Measurements from ENCODE around the gene NCAM1.

Gene NCAM1

DNA sequence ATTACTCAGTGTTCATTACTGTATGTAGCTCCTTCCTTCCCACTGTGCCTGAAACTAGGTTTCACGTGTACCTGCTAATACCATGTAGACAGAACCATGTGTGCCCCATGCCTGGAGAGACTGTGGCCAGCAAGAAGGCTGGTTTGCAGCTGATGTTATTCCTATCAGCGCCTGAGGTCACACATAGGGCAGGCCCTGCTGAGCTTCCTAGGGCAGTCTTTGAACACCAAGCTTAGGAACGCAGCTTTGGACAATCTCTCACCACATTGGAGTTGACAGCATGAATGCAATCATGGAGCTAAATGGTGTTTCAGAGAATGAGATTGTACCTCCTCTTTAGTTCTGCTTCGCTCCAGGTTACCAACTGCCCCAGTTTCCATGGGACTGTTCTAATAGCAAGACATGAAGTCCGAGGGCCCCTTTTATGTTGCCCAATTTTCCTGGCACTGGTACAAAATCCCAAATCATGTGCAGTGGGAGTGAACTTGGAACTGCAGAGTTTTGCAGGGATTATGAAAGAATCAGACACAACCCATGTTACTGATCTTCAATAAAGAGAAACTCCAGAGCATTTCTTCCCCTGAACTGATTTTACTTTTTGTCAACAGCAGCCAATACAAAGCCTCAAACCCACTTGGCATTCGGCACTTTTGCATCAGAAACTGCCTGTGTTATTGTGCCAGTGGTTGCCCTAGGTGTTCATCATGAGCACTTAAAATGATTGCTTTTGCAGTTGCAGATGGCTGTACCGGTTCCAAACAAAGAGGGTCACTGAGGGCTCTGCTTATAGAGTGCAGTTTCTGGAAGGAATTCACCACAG lies 199.0 kb downstream of the NCAM1 start:
- H3K9ac ChIP-seq (ENCODE audit: low read length) = no peak overlapping the region
- H3F3A ChIP-seq (ENCODE audit: insufficient read depth) = no peaks in the 10 kb centered on the region
- no peaks in the 10 kb centered on the region for H3K27me3 ChIP-seq (ENCODE audit: low read length)
- no peak overlapping the region for H3K4me3 ChIP-seq (ENCODE audit: insufficient read depth, low read length, poor library complexity, severe bottlenecking)
- no peaks in the 10 kb centered on the region for H3K9me2 ChIP-seq (replicated peaks; ENCODE audit: insufficient read depth, low read length)
- H2AFZ ChIP-seq (ENCODE audit: low read depth, low read length, severe bottlenecking) = no peak overlapping the region
- H3K79me2 ChIP-seq (ENCODE audit: insufficient read depth, low read length) = no peaks in the 10 kb centered on the region
- H3K4me2 ChIP-seq (ENCODE audit: low read depth, low read length, poor library complexity, severe bottlenecking) = no peak overlapping the region
- TF ChIP-seq, protein P1, sequence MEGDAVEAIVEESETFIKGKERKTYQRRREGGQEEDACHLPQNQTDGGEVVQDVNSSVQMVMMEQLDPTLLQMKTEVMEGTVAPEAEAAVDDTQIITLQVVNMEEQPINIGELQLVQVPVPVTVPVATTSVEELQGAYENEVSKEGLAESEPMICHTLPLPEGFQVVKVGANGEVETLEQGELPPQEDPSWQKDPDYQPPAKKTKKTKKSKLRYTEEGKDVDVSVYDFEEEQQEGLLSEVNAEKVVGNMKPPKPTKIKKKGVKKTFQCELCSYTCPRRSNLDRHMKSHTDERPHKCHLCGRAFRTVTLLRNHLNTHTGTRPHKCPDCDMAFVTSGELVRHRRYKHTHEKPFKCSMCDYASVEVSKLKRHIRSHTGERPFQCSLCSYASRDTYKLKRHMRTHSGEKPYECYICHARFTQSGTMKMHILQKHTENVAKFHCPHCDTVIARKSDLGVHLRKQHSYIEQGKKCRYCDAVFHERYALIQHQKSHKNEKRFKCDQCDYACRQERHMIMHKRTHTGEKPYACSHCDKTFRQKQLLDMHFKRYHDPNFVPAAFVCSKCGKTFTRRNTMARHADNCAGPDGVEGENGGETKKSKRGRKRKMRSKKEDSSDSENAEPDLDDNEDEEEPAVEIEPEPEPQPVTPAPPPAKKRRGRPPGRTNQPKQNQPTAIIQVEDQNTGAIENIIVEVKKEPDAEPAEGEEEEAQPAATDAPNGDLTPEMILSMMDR (IDR thresholded peaks at IDR 0.05; ENCODE audit: insufficient read depth, low read length, poor library complexity, severe bottlenecking) = no peak
- TF ChIP-seq EZH2phosphoT487 (conservative IDR thresholded peaks at IDR 0.05; ENCODE audit: low read length) = no peak
- H3K27ac ChIP-seq (ENCODE audit: low read depth, low read length) = no peak overlapping the region
- no peaks in the 10 kb centered on the region for H4K20me1 ChIP-seq (ENCODE audit: low read depth, low read length)
- no peaks in the 10 kb centered on the region for H3K36me3 ChIP-seq (ENCODE audit: low read length)
- no peaks in the 10 kb centered on the region for H3K9me3 ChIP-seq (ENCODE audit: insufficient read depth, low read length)

DNA sequence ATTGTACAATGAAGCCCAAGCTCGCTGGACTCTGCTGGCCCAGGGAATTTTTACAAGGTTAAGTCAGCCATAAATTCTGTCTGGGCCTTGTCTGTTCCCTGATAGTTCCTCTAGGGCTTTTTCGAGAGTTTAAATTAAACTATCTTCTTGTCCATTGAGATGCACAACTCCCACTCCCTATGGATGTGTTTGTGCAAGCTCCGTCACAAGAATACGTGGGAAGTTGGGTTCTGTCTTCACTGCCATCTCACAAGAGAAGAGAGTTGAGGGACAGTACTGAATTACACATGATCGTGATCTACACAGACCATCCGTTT lies 199.5 kb downstream of the NCAM1 start:
- H3K4me3 ChIP-seq (ENCODE audit: insufficient read depth, low read length, poor library complexity, severe bottlenecking) = no peak overlapping the region

DNA sequence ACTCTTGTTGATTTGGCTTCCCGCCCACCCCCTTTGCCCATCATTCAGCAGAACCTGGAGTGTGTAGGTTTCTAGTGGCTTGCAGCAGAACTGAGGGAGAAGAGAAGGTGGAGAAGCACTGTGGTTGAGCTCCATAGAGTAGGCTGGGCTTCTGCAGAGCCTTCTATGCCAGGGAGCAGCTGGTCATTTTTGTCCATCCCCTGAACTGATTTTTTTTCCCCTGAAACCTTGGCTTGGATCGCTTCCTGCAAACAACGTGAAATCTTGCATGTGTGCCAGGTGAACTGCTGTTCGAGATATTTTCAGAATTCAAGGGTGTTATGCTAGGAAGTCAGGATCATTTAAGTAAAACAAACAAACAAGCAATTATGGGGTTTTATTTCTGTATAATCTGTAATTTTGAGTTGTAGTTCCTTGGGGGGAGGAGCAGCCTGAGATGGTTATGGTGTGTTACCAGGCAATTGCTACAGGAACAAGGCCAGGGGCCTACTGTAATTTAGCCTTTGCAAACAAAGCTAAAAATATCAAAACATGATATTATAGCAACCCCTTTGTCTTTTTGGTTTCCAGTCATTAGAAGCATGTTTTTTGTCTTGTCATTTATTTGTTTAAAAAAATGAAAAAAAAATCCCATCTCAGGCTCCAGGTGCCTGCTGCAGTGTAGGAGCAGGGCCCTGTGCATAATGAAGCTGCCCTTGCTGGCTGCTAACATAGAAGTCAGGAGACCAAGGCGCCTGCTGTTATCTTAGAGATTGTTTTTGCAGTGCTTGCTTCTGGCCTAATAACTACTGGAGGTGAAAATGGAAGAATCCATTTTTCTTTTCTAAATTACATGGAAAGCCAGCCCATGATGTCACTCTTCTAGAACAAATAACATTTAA lies 200.7 kb downstream of the NCAM1 start:
- Histone ChIP-seq H3K27ac (ENCODE audit: low read depth, low read length) (no peak overlapping the region), H3K4me3 (ENCODE audit: insufficient read depth, low read length, poor library complexity, severe bottlenecking) (no peak overlapping the region), H3K9me2 (replicated peaks; ENCODE audit: insufficient read depth, low read length) (no peaks in the 10 kb centered on the region), H3F3A (ENCODE audit: insufficient read depth) (no peaks in the 10 kb centered on the region), H3K9me3 (ENCODE audit: insufficient read depth, low read length) (no peaks in the 10 kb centered on the region), H3K9ac (ENCODE audit: low read length) (no peak overlapping the region), H4K20me1 (ENCODE audit: low read depth, low read length) (no peaks in the 10 kb centered on the region), H3K27me3 (ENCODE audit: low read length) (no peaks in the 10 kb centered on the region), H3K79me2 (ENCODE audit: insufficient read depth, low read length) (no peaks in the 10 kb centered on the region), H3K4me2 (ENCODE audit: low read depth, low read length, poor library complexity, severe bottlenecking) (no peak overlapping the region), H3K36me3 (ENCODE audit: low read length) (no peaks in the 10 kb centered on the region), H2AFZ (ENCODE audit: low read depth, low read length, severe bottlenecking) (no peak overlapping the region)
- TF ChIP-seq EZH2phosphoT487 (conservative IDR thresholded peaks at IDR 0.05; ENCODE audit: low read length) = no peak
- TF ChIP-seq, protein P1 (IDR thresholded peaks at IDR 0.05; ENCODE audit: insufficient read depth, low read length, poor library complexity, severe bottlenecking) = no peak

More for the DNA sequence above, 199.5 kb downstream of the NCAM1 start:
- no peaks in the 10 kb centered on the region for H4K20me1 ChIP-seq (ENCODE audit: low read depth, low read length)
- no peaks in the 10 kb centered on the region for H3K27me3 ChIP-seq (ENCODE audit: low read length)
- H3K9me3 ChIP-seq (ENCODE audit: insufficient read depth, low read length) = no peaks in the 10 kb centered on the region
- H3K9me2 ChIP-seq (replicated peaks; ENCODE audit: insufficient read depth, low read length) = no peaks in the 10 kb centered on the region
- no peaks in the 10 kb centered on the region for H3K36me3 ChIP-seq (ENCODE audit: low read length)
- no peak overlapping the region for H3K27ac ChIP-seq (ENCODE audit: low read depth, low read length)
- no peaks in the 10 kb centered on the region for H3F3A ChIP-seq (ENCODE audit: insufficient read depth)
- no peak overlapping the region for H3K4me2 ChIP-seq (ENCODE audit: low read depth, low read length, poor library complexity, severe bottlenecking)
- no peak overlapping the region for H2AFZ ChIP-seq (ENCODE audit: low read depth, low read length, severe bottlenecking)
- H3K9ac ChIP-seq (ENCODE audit: low read length) = no peak overlapping the region
- TF ChIP-seq, protein P1 (IDR thresholded peaks at IDR 0.05; ENCODE audit: insufficient read depth, low read length, poor library complexity, severe bottlenecking) = no peak
- TF ChIP-seq EZH2phosphoT487 (conservative IDR thresholded peaks at IDR 0.05; ENCODE audit: low read length) = no peak
- H3K79me2 ChIP-seq (ENCODE audit: insufficient read depth, low read length) = no peaks in the 10 kb centered on the region

All from SU-DHL-6 (cell line).